ENCODE measurements around the gene NAA25.
A peak's percentile ranks its signal among the peaks of the same experiment; 100 is the strongest.
"Not testable (repeated sequence)": the region's sequence is repeated elsewhere in the genome, so short reads cannot be mapped to it uniquely, and the experiment has no call there.

NAA25 gene

GRCh38 chr12:112061137-112061536 is 47.4 kb downstream of the NAA25 start:
- no peak for DNase-seq (ENCODE audit: low read depth in 2 of 2)

- DNase-seq (ENCODE audit: low read depth in 2 of 2) = no peak
Observed at GRCh38 chr12:112049351-112049750, 59.2 kb downstream of the NAA25 start.

- DNase-seq (ENCODE audit: low read depth in 2 of 2) = no peak
Observed at GRCh38 chr12:112046003-112046402, 62.6 kb downstream of the NAA25 start.

- DNase-seq (ENCODE audit: low read depth in 2 of 2) = not testable (repeated sequence)
Observed at GRCh38 chr12:112036614-112037013, 72.0 kb downstream of the NAA25 start.

- DNase-seq (ENCODE audit: low read depth in 2 of 2) = no peak
Observed at GRCh38 chr12:112035219-112035785, 73.3 kb downstream of the NAA25 start.

GRCh38 chr12:112032292-112032691 is 76.3 kb downstream of the NAA25 start:
- DNase-seq (ENCODE audit: low read depth in 2 of 2) = no peak

- DNase-seq (ENCODE audit: low read depth in 2 of 2) = no peak
Observed at GRCh38 chr12:112031472-112031871, 77.1 kb downstream of the NAA25 start.

- no peak for DNase-seq (ENCODE audit: low read depth in 2 of 2)
Observed at GRCh38 chr12:112029301-112029700, 79.3 kb downstream of the NAA25 start.

GRCh38 chr12:112025808-112026375 is 82.7 kb downstream of the NAA25 start:
- no peak for DNase-seq (ENCODE audit: low read depth in 2 of 2)

GRCh38 chr12:112023759-112024396 is 84.7 kb downstream of the NAA25 start:
- no peak for DNase-seq (ENCODE audit: low read depth in 2 of 2)

- DNase-seq (ENCODE audit: low read depth in 2 of 2) = no peak
Observed at GRCh38 chr12:112022241-112023016, 86.2 kb downstream of the NAA25 start.

GRCh38 chr12:112020947-112021457 is 87.6 kb downstream of the NAA25 start:
- no peak for DNase-seq (ENCODE audit: low read depth in 2 of 2)

- no peak for DNase-seq (ENCODE audit: low read depth in 2 of 2)
Observed at GRCh38 chr12:112018571-112019237, 89.9 kb downstream of the NAA25 start.

GRCh38 chr12:112017041-112017440 is 91.5 kb downstream of the NAA25 start:
- no peak for DNase-seq (ENCODE audit: low read depth in 2 of 2)

GRCh38 chr12:112015938-112016337 is 92.6 kb downstream of the NAA25 start:
- no peak for DNase-seq (ENCODE audit: low read depth in 2 of 2)

GRCh38 chr12:112013601-112014402 is 94.8 kb downstream of the NAA25 start:
- peak; percentile 25 to 27 for DNase-seq (ENCODE audit: low read depth in 2 of 2)

GRCh38 chr12:112012775-112013600 is 95.6 kb downstream of the NAA25 start, which contains the start of the genes ERP29 and TMEM116:
Gene ERP29 (plus strand): TSS chr12:112013426. CDS start chr12:112013466, 40 bp downstream.
Gene TMEM116 (minus strand): TSS chr12:112013165. CDS start chr12:112005270, 7,895 bp downstream.
- DNase-seq (ENCODE audit: low read depth in 2 of 2) = peak; percentile 100

GRCh38 chr12:112011685-112012084 is 96.9 kb downstream of the NAA25 start:
- no peak for DNase-seq (ENCODE audit: low read depth in 2 of 2)

GRCh38 chr12:112010415-112011344 is 97.9 kb downstream of the NAA25 start:
- no peak for DNase-seq (ENCODE audit: low read depth in 2 of 2)

All from stimulated activated CD4-positive, alpha-beta T cell treated with anti-CD3 and anti-CD28 coated beads, Interleukin-1b, Interleukin-23, amount 100 ng/mL, for 1 hour (primary cell).